ENCODE data around the gene DSTYK.

Gene DSTYK

GRCh38 chr1:205225901-205226765 is 14.6 kb upstream of the DSTYK start:
- no peak overlapping the region for H3K4me2 ChIP-seq (ENCODE audit: low read depth, low read length)
- no peak for DNase-seq

GRCh38 chr1:205224736-205225135 is 13.2 kb upstream of the DSTYK start:
- no peaks in the 10 kb centered on the region for H4K20me1 ChIP-seq (ENCODE audit: insufficient read depth, low read length)

More at GRCh38 chr1:205225901-205226765, 14.6 kb upstream of the DSTYK start:
- Histone ChIP-seq H3K4me1 (ENCODE audit: low read length) (peaks cover 9% of the 10 kb centered on the region), H3K9me2 (replicated peaks; ENCODE audit: insufficient read depth, low read length) (no peaks in the 10 kb centered on the region), H2AFZ (ENCODE audit: low read length) (no peak overlapping the region), H3K4me3 (ENCODE audit: low read length) (no peak overlapping the region), H3K36me3 (replicated peaks; ENCODE audit: insufficient read depth, low read length) (no peaks in the 10 kb centered on the region), H3K79me2 (ENCODE audit: low read length) (peaks cover 13% of the 10 kb centered on the region), H3K27me3 (replicated peaks; ENCODE audit: insufficient read depth, low read length) (peaks cover 8% of the 10 kb centered on the region; the same call in 1 of the 2 replicates), H3F3A (ENCODE audit: insufficient read depth, low read length) (peaks cover 27% of the 10 kb centered on the region), H3K9me3 (replicated peaks; ENCODE audit: insufficient read depth, low read length) (no peaks in the 10 kb centered on the region), H3K9ac (ENCODE audit: low read length) (no peak overlapping the region), H4K20me1 (ENCODE audit: insufficient read depth, low read length) (no peaks in the 10 kb centered on the region), H3K27ac (ENCODE audit: low read length) (no peak overlapping the region)
- TF ChIP-seq EZH2 (optimal IDR thresholded peaks at IDR 0.05; ENCODE audit: low read depth, low read length) = no peak
- TF ChIP-seq EZH2phosphoT487 (IDR thresholded peaks at IDR 0.05; ENCODE audit: low read length) = no peak
- TF ChIP-seq CTCF (IDR thresholded peaks at IDR 0.05; ENCODE audit: low read length) = no peak

GRCh38 chr1:205220421-205220820 is 8.9 kb upstream of the DSTYK start:
- DNase-seq = no peak
- H3K79me2 ChIP-seq (ENCODE audit: low read length) = no peaks in the 10 kb centered on the region
- H4K20me1 ChIP-seq (ENCODE audit: insufficient read depth, low read length) = no peaks in the 10 kb centered on the region
- H3F3A ChIP-seq (ENCODE audit: insufficient read depth, low read length) = no peaks in the 10 kb centered on the region
- no peak overlapping the region for H3K4me2 ChIP-seq (ENCODE audit: low read depth, low read length)
- no peak overlapping the region for H3K4me3 ChIP-seq (ENCODE audit: low read length)
- H2AFZ ChIP-seq (ENCODE audit: low read length) = no peak overlapping the region
- H3K36me3 ChIP-seq (replicated peaks; ENCODE audit: insufficient read depth, low read length) = no peaks in the 10 kb centered on the region
- H3K9ac ChIP-seq (ENCODE audit: low read length) = no peak overlapping the region
- no peaks in the 10 kb centered on the region for H3K9me2 ChIP-seq (replicated peaks; ENCODE audit: insufficient read depth, low read length)
- no peaks in the 10 kb centered on the region for H3K4me1 ChIP-seq (ENCODE audit: low read length)
- no peaks in the 10 kb centered on the region; the same call in none of the 2 replicates for H3K27me3 ChIP-seq (replicated peaks; ENCODE audit: insufficient read depth, low read length)
- no peak overlapping the region for H3K27ac ChIP-seq (ENCODE audit: low read length)
- no peaks in the 10 kb centered on the region for H3K9me3 ChIP-seq (replicated peaks; ENCODE audit: insufficient read depth, low read length)
- TF ChIP-seq CTCF (IDR thresholded peaks at IDR 0.05; ENCODE audit: low read length) = no peak
- no peak for TF ChIP-seq EZH2phosphoT487 (IDR thresholded peaks at IDR 0.05; ENCODE audit: low read length)
- TF ChIP-seq EZH2 (optimal IDR thresholded peaks at IDR 0.05; ENCODE audit: low read depth, low read length) = no peak

More at GRCh38 chr1:205224736-205225135, 13.2 kb upstream of the DSTYK start:
- 0 out of 2 replicates have a peak, but pooled peaks cover under 1% of the 10 kb centered on the region for H3K79me2 ChIP-seq (ENCODE audit: low read length)
- no peak for DNase-seq
- no peaks in the 10 kb centered on the region for H3K9me3 ChIP-seq (replicated peaks; ENCODE audit: insufficient read depth, low read length)
- peaks cover 8% of the 10 kb centered on the region; the same call in 1 of the 2 replicates for H3K27me3 ChIP-seq (replicated peaks; ENCODE audit: insufficient read depth, low read length)
- H3K36me3 ChIP-seq (replicated peaks; ENCODE audit: insufficient read depth, low read length) = no peaks in the 10 kb centered on the region
- no peak overlapping the region for H3K4me3 ChIP-seq (ENCODE audit: low read length)
- no peak overlapping the region for H2AFZ ChIP-seq (ENCODE audit: low read length)
- H3K27ac ChIP-seq (ENCODE audit: low read length) = no peak overlapping the region
- H3F3A ChIP-seq (ENCODE audit: insufficient read depth, low read length) = peaks cover 18% of the 10 kb centered on the region
- H3K4me1 ChIP-seq (ENCODE audit: low read length) = peaks cover 9% of the 10 kb centered on the region
- H3K4me2 ChIP-seq (ENCODE audit: low read depth, low read length) = no peak overlapping the region
- H3K9ac ChIP-seq (ENCODE audit: low read length) = no peak overlapping the region
- no peaks in the 10 kb centered on the region for H3K9me2 ChIP-seq (replicated peaks; ENCODE audit: insufficient read depth, low read length)
- TF ChIP-seq EZH2 (optimal IDR thresholded peaks at IDR 0.05; ENCODE audit: low read depth, low read length) = no peak
- TF ChIP-seq CTCF (IDR thresholded peaks at IDR 0.05; ENCODE audit: low read length) = no peak
- TF ChIP-seq EZH2phosphoT487 (IDR thresholded peaks at IDR 0.05; ENCODE audit: low read length) = no peak

Data from MM.1S (cell line).